ENCODE results near the gene SOX6. TPM values are rescaled to one million over a fixed set of nuclear protein-coding genes. Genes with fewer than 3 reads are reported as not detected.

The SOX6 gene
- total and polyA plus RNA-seq, 2 donors (not counting 1 experiment from before 2014, with no cell fraction given), result 3.0 to 5.1 TPM

DNA sequence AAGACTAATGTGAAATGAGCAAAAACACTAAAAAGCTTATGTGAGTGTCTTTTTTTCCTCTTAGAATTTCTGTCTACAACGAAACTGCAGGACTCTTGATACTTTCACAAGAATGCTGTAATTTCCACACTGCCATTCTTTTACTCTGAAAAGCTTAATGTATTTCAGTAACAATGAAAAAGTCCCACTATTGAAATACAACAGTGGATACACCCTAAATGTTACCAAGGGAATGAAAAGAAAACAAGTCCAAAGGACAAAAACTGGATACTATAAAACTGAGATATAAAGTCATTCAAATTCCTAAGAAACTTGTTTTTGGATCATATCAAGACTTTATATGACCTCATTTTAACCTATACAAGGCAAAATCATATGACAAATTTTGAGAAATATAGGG lies 77.4 kb downstream of the SOX6 start:
- no peak overlapping the region for H3K4me3 ChIP-seq (replicated peaks in 1 of 4; ENCODE audit: control extremely low read depth in 1 of 4, insufficient read depth in 1 of 4, low read depth in 3 of 4, low read length in 4 of 4)
- no peak for DNase-seq (ENCODE audit: low read depth in 2 of 2)
- H3K36me3 ChIP-seq (ENCODE audit: control insufficient read depth, insufficient read depth, low read length), result no peaks in the 10 kb centered on the region
- no peak for TF ChIP-seq EZH2 (IDR thresholded peaks at IDR 0.05; ENCODE audit: low read length, missing control alignments)
- TF ChIP-seq, protein P1, sequence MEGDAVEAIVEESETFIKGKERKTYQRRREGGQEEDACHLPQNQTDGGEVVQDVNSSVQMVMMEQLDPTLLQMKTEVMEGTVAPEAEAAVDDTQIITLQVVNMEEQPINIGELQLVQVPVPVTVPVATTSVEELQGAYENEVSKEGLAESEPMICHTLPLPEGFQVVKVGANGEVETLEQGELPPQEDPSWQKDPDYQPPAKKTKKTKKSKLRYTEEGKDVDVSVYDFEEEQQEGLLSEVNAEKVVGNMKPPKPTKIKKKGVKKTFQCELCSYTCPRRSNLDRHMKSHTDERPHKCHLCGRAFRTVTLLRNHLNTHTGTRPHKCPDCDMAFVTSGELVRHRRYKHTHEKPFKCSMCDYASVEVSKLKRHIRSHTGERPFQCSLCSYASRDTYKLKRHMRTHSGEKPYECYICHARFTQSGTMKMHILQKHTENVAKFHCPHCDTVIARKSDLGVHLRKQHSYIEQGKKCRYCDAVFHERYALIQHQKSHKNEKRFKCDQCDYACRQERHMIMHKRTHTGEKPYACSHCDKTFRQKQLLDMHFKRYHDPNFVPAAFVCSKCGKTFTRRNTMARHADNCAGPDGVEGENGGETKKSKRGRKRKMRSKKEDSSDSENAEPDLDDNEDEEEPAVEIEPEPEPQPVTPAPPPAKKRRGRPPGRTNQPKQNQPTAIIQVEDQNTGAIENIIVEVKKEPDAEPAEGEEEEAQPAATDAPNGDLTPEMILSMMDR (conservative IDR thresholded peaks at IDR 0.05 in 1 of 2, IDR thresholded peaks at IDR 0.05 in 1 of 2; ENCODE audit: low read depth in 1 of 2, low read length in 2 of 2), result no peak
- no peaks in the 10 kb centered on the region for H3K27me3 ChIP-seq (ENCODE audit: control insufficient read depth, insufficient read depth, low read length)
- H3K9me3 ChIP-seq (ENCODE audit: control insufficient read depth, insufficient read depth, low read depth, low read length), result no peaks in the 10 kb centered on the region
- H3K4me2 ChIP-seq (ENCODE audit: extremely low read depth, insufficient read depth, low read length), result no peak overlapping the region
- no peaks in the 10 kb centered on the region for H3K4me1 ChIP-seq (ENCODE audit: control insufficient read depth, extremely low read depth, insufficient read depth, low read length)
- H3K27ac ChIP-seq (ENCODE audit: insufficient read depth, low read length), result no peak overlapping the region
- H2AFZ ChIP-seq (ENCODE audit: low read length), result no peak overlapping the region
- H3K79me2 ChIP-seq (ENCODE audit: control insufficient read depth, insufficient read depth, low read length), result no peaks in the 10 kb centered on the region
- H4K20me1 ChIP-seq (ENCODE audit: control insufficient read depth, extremely low read depth, insufficient read depth, low read length), result no peaks in the 10 kb centered on the region
- no peak overlapping the region for H3K9ac ChIP-seq (ENCODE audit: insufficient read depth, low read length)

DNA sequence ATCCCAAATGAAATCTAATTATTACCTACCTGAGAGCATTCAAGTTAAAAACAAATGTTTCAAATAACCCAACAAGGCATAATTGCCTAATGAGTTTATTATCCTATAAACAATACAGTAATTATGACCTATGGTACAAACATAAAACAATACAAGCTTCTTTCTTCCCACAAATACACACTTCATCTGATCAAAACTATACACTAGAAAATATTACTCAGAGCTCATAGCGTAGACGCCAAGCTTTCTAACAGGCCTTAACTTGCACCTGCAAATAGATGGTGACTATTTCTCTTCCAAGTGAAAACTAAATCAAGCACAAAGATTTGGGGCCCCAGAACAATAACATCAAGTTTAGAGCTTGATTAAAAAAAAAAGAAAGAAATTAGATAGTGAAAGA lies 78.1 kb downstream of the SOX6 start:
- Histone ChIP-seq H3K27me3 (ENCODE audit: control insufficient read depth, insufficient read depth, low read length) (no peaks in the 10 kb centered on the region), H3K36me3 (ENCODE audit: control insufficient read depth, insufficient read depth, low read length) (no peaks in the 10 kb centered on the region), H4K20me1 (ENCODE audit: control insufficient read depth, extremely low read depth, insufficient read depth, low read length) (no peaks in the 10 kb centered on the region), H3K79me2 (ENCODE audit: control insufficient read depth, insufficient read depth, low read length) (no peaks in the 10 kb centered on the region), H2AFZ (ENCODE audit: low read length) (no peak overlapping the region), H3K9me3 (ENCODE audit: control insufficient read depth, insufficient read depth, low read depth, low read length) (no peaks in the 10 kb centered on the region), H3K4me3 (replicated peaks in 1 of 4; ENCODE audit: control extremely low read depth in 1 of 4, insufficient read depth in 1 of 4, low read depth in 3 of 4, low read length in 4 of 4) (no peak overlapping the region), H3K27ac (ENCODE audit: insufficient read depth, low read length) (no peak overlapping the region), H3K4me1 (ENCODE audit: control insufficient read depth, extremely low read depth, insufficient read depth, low read length) (no peaks in the 10 kb centered on the region), H3K9ac (ENCODE audit: insufficient read depth, low read length) (no peak overlapping the region), H3K4me2 (ENCODE audit: extremely low read depth, insufficient read depth, low read length) (no peak overlapping the region)
- DNase-seq (ENCODE audit: low read depth in 2 of 2), result no peak
- TF ChIP-seq, protein P1 (conservative IDR thresholded peaks at IDR 0.05 in 1 of 2, IDR thresholded peaks at IDR 0.05 in 1 of 2; ENCODE audit: low read depth in 1 of 2, low read length in 2 of 2), result no peak
- no peak for TF ChIP-seq EZH2 (IDR thresholded peaks at IDR 0.05; ENCODE audit: low read length, missing control alignments)

DNA sequence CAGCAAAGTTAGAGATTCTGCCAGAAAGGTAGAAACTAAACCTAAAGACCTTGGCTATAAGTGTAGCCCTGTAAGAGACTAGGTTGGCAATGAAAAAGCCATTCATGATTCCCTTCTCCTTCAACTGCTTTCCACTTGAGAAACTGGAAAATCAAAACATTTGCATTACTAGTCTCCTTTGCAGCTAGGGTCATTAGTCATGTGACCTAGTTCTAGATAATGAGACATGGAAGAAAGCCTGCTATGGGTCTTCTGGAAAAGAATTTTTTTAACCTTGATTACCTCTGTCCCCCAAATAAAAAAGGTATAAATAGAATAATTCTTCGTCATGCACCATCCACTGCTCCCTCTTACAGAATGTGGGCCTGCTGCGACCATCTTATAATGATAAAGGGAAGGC lies 80.1 kb downstream of the SOX6 start:
- Histone ChIP-seq H3K27me3 (ENCODE audit: control insufficient read depth, insufficient read depth, low read length) (no peaks in the 10 kb centered on the region), H3K27ac (ENCODE audit: insufficient read depth, low read length) (no peak overlapping the region), H3K4me2 (ENCODE audit: extremely low read depth, insufficient read depth, low read length) (no peak overlapping the region), H2AFZ (ENCODE audit: low read length) (no peak overlapping the region), H3K4me1 (ENCODE audit: control insufficient read depth, extremely low read depth, insufficient read depth, low read length) (no peaks in the 10 kb centered on the region), H4K20me1 (ENCODE audit: control insufficient read depth, extremely low read depth, insufficient read depth, low read length) (no peaks in the 10 kb centered on the region), H3K4me3 (replicated peaks in 1 of 4; ENCODE audit: control extremely low read depth in 1 of 4, insufficient read depth in 1 of 4, low read depth in 3 of 4, low read length in 4 of 4) (no peak overlapping the region), H3K9me3 (ENCODE audit: control insufficient read depth, insufficient read depth, low read depth, low read length) (no peaks in the 10 kb centered on the region), H3K9ac (ENCODE audit: insufficient read depth, low read length) (no peak overlapping the region), H3K79me2 (ENCODE audit: control insufficient read depth, insufficient read depth, low read length) (no peaks in the 10 kb centered on the region), H3K36me3 (ENCODE audit: control insufficient read depth, insufficient read depth, low read length) (no peaks in the 10 kb centered on the region)
- TF ChIP-seq EZH2 (IDR thresholded peaks at IDR 0.05; ENCODE audit: low read length, missing control alignments), result no peak
- TF ChIP-seq, protein P1 (conservative IDR thresholded peaks at IDR 0.05 in 1 of 2, IDR thresholded peaks at IDR 0.05 in 1 of 2; ENCODE audit: low read depth in 1 of 2, low read length in 2 of 2), result no peak
- no peak for DNase-seq (ENCODE audit: low read depth in 2 of 2)

All from fibroblast of lung (primary cell).